GM12878 (cell line): ENCODE data around the gene NLE1. TPM values are rescaled to one million over a fixed set of nuclear protein-coding genes. Genes with fewer than 3 reads are reported as not detected.

Source experiments
- ATF7 ChIP-seq: fragments of 450-650 bp; IDR thresholded peaks from 2 replicates; pipeline ENCODE4 v1.6.1; 2016; ENCODE audit warnings: low read depth, mild to moderate bottlenecking
- BCL3 ChIP-seq: IDR thresholded peaks from 2 replicates; pipeline ENCODE4 v1.6.1; 2011; ENCODE audit warnings: borderline replicate concordance, low read depth, mild to moderate bottlenecking, moderate library complexity, low read length; ENCODE audit not compliant: insufficient read depth, poor library complexity, severe bottlenecking
- CREB1 ChIP-seq: IDR thresholded peaks from 2 replicates; pipeline ENCODE4 v1.6.1; 2012; ENCODE audit warnings: low read depth, mild to moderate bottlenecking, inconsistent platforms
- CTCF ChIP-seq, 3 experiments: IDR thresholded peaks in 2 of 3; conservative IDR thresholded peaks in 1 of 3; 2 replicates each; pipeline ENCODE4 v1.5.1; 2011; ENCODE audit warnings: low read depth in 3 of 3, low read length in 3 of 3, mild to moderate bottlenecking in 3 of 3, control low read depth in 2 of 3, moderate library complexity in 2 of 3, inconsistent platforms in 1 of 3, mixed read lengths in 1 of 3; ENCODE audit not compliant: control insufficient read depth in 2 of 3, insufficient read depth in 1 of 3; ENCODE audit errors: extremely low read depth in 1 of 3
- E2F4 ChIP-seq: IDR thresholded peaks from 2 replicates; pipeline ENCODE4 v1.6.1; 2012; ENCODE audit warnings: low read depth, low read length, improper control_type of control experiment
- FOS ChIP-seq: IDR thresholded peaks from 3 replicates; pipeline ENCODE4 v1.6.1; 2011; ENCODE audit warnings: borderline replicate concordance; ENCODE audit not compliant: insufficient read length; ENCODE audit errors: extremely low read depth
- GATAD2B ChIP-seq: fragments of 450-650 bp; conservative IDR thresholded peaks from 2 replicates; pipeline ENCODE4 v1.6.1; 2017; ENCODE audit warnings: low read depth, mild to moderate bottlenecking, moderate library complexity
- JUND ChIP-seq: IDR thresholded peaks from 2 replicates; pipeline ENCODE4 v1.6.1; 2012; ENCODE audit warnings: low read depth, mild to moderate bottlenecking, low read length, improper control_type of control experiment, moderate library complexity
- NFYA ChIP-seq: IDR thresholded peaks from 2 replicates; pipeline ENCODE4 v1.6.1; 2011; ENCODE audit warnings: low read depth, mild to moderate bottlenecking, low read length, improper control_type of control experiment, borderline replicate concordance
- NFYB ChIP-seq: IDR thresholded peaks from 2 replicates; pipeline ENCODE4 v1.6.1; 2011; ENCODE audit warnings: low read depth, mild to moderate bottlenecking, low read length, improper control_type of control experiment, moderate library complexity; ENCODE audit not compliant: insufficient read depth
- SP1 ChIP-seq: IDR thresholded peaks from one replicate; pipeline ENCODE4 v1.6.1; 2011; ENCODE audit warnings: low read depth, low read length
- TCF7 ChIP-seq: IDR thresholded peaks from 2 replicates; pipeline ENCODE4 v1.6.1; 2014; ENCODE audit warnings: antibody characterized with exemption, borderline replicate concordance
- ZBTB40 ChIP-seq: fragments of 450-650 bp; IDR thresholded peaks from 2 replicates; pipeline ENCODE4 v1.6.1; 2016; ENCODE audit warnings: mild to moderate bottlenecking, moderate library complexity, borderline replicate concordance
- ZNF622 ChIP-seq: fragments of 450-650 bp; IDR thresholded peaks from 2 replicates; pipeline ENCODE4 v1.6.1; 2017; ENCODE audit warnings: mild to moderate bottlenecking, inconsistent platforms
- ZNF687 ChIP-seq: fragments of 450-650 bp; IDR thresholded peaks from 2 replicates; pipeline ENCODE4 v1.6.1; 2017; ENCODE audit warnings: mild to moderate bottlenecking, moderate library complexity
- polyA plus RNA-seq, 11 experiments: library from polyadenylated mRNA; depleted of rRNA in 4 of 11; unstranded in 6 of 11; stranded (reverse) in 5 of 11; fragments of >200 nt; fragmentation: Nextera tagmentation in 4 of 11; fragmentation: Illumina TruSeq in 1 of 11; extraction: Ambion mirVana in 4 of 11; extraction: Trizol in 1 of 11; gene quantifications; 1 replicate in 1 of 11; 2 replicates in 10 of 11; pipeline versions ENCODE4 v1.2.1 to v1.2.3, GENCODE V29; 2011 to 2016; ENCODE audit warnings: inconsistent platforms in 2 of 11, missing spikeins in 2 of 11, low read depth in 1 of 11
- total RNA-seq, 4 experiments: library from RNA; depleted of rRNA in 3 of 4; stranded (reverse); fragments of >200 nt in 3 of 4; fragmentation: Illumina TruSeq in 1 of 4; extraction: Trizol in 1 of 4; gene quantifications; 2 replicates each; pipeline versions ENCODE4 v1.2.1 to v1.2.3, GENCODE V29; 2013 to 2021

The NLE1 gene
- total and polyA plus RNA-seq, 10 of the 15 experiments (the other 5 are each of a cell fraction or from before 2014, with no cell fraction given) = 2.4 to 33.5 (median 17.6) TPM

GRCh38 chr17:35088356-35088880 is 53.7 kb downstream of the NLE1 start (continued):
- TF ChIP-seq ZBTB40 (no peak), E2F4 (no peak), CTCF (IDR thresholded peaks at IDR 0.05 in 2 of 3, conservative IDR thresholded peaks at IDR 0.05 in 1 of 3; ENCODE audit: control insufficient read depth in 2 of 3, extremely low read depth in 1 of 3, insufficient read depth in 1 of 3, low read depth in 3 of 3, low read length in 3 of 3) (peak in 2 of 3 experiments; percentile 2 to 26; a peak in 3 of 6 replicates), ZNF622 (no peak), ZNF687 (no peak), FOS (no peak), GATAD2B (no peak), TCF7 (no peak), SP1 (no peak), ATF7 (no peak), CREB1 (no peak; the same call in 1 of the 2 replicates), JUND (no peak), NFYB (no peak), NFYA (no peak), BCL3 (no peak)
